Duodenal mucosa (tissue), 2 donors: Measurements from ENCODE around the gene DOCK1.

Experiments
- H3K27ac ChIP-seq: one replicate; pipeline ENCODE4 v1.7.0; 2013; ENCODE audit warnings: low read depth, low read length
- H3K27me3 ChIP-seq, 2 donors: one replicate each; pipeline ENCODE4 v1.7.0; 2013; ENCODE audit warnings: low read length in 2 of 2, control low read depth in 1 of 2; ENCODE audit not compliant: insufficient read depth in 2 of 2, control insufficient read depth in 1 of 2
- H3K36me3 ChIP-seq, 2 donors: one replicate each; pipeline ENCODE4 v1.7.0; 2013; ENCODE audit warnings: low read length in 2 of 2, control low read depth in 1 of 2; ENCODE audit not compliant: insufficient read depth in 2 of 2, control insufficient read depth in 1 of 2
- H3K4me1 ChIP-seq, 2 donors: one replicate each; pipeline ENCODE4 v1.7.0; 2013; ENCODE audit warnings: low read length in 2 of 2, control low read depth in 1 of 2; ENCODE audit not compliant: insufficient read depth in 2 of 2, control insufficient read depth in 1 of 2
- H3K4me3 ChIP-seq, 2 donors: one replicate each; pipeline ENCODE4 v1.7.0; 2013; ENCODE audit warnings: low read length in 2 of 2, low read depth in 1 of 2
- H3K9ac ChIP-seq, 2 donors: one replicate each; pipeline ENCODE4 v1.7.0; 2013; ENCODE audit warnings: low read length in 2 of 2, low read depth in 1 of 2
- H3K9me3 ChIP-seq, 2 donors: one replicate each; pipeline ENCODE4 v1.7.0; 2013; ENCODE audit warnings: low read length in 2 of 2, control low read depth in 1 of 2; ENCODE audit not compliant: control insufficient read depth in 1 of 2

DOCK1 gene

GRCh38 chr10:127040756-127041155 lies 135.5 kb downstream of the DOCK1 start:
- Histone ChIP-seq H3K4me1 (peaks cover 11 to 16% of the 10 kb centered on the region in 2 donors), H3K27ac (no peak overlapping the region), H3K9ac (no peak overlapping the region), H3K4me3 (no peak overlapping the region), H3K27me3 (no peaks in the 10 kb centered on the region), H3K9me3 (no peaks in the 10 kb centered on the region), H3K36me3 (peaks cover 10 to 51% of the 10 kb centered on the region in 2 donors)

GRCh38 chr10:127041552-127041951 lies 136.3 kb downstream of the DOCK1 start:
- no peak overlapping the region for H3K27ac ChIP-seq
- H3K9ac ChIP-seq: no peak overlapping the region
- no peaks in the 10 kb centered on the region for H3K27me3 ChIP-seq
- no peak overlapping the region for H3K4me3 ChIP-seq
- H3K9me3 ChIP-seq: no peaks in the 10 kb centered on the region
- H3K36me3 ChIP-seq: peaks cover 10 to 51% of the 10 kb centered on the region in 2 donors
- H3K4me1 ChIP-seq: peaks cover 11 to 16% of the 10 kb centered on the region in 2 donors

GRCh38 chr10:127043301-127043700 lies 138.1 kb downstream of the DOCK1 start:
- Histone ChIP-seq H3K4me1 (peaks cover 11 to 16% of the 10 kb centered on the region in 2 donors), H3K27ac (no peak overlapping the region), H3K9me3 (no peaks in the 10 kb centered on the region)

GRCh38 chr10:127044186-127044585 lies 139.0 kb downstream of the DOCK1 start:
- peaks cover 11 to 16% of the 10 kb centered on the region in 2 donors for H3K4me1 ChIP-seq
- H3K9me3 ChIP-seq: no peaks in the 10 kb centered on the region
- peak overlapping the region; percentile 33 for H3K27ac ChIP-seq
- no peak overlapping the region for H3K9ac ChIP-seq
- no peak overlapping the region for H3K4me3 ChIP-seq
- H3K36me3 ChIP-seq: peaks cover 10 to 35% of the 10 kb centered on the region in 2 donors
- no peaks in the 10 kb centered on the region for H3K27me3 ChIP-seq

More at GRCh38 chr10:127043301-127043700, 138.1 kb downstream of the DOCK1 start:
- Histone ChIP-seq H3K27me3 (no peaks in the 10 kb centered on the region), H3K36me3 (peaks cover 10 to 42% of the 10 kb centered on the region in 2 donors), H3K4me3 (no peak overlapping the region), H3K9ac (peak overlapping the region in 1 of 2 donors; percentile 5)

- no peaks in the 10 kb centered on the region for H3K27me3 ChIP-seq
- H3K9ac ChIP-seq: no peak overlapping the region
- no peak overlapping the region for H3K4me3 ChIP-seq
- H3K27ac ChIP-seq: no peak overlapping the region
- peaks cover 8 to 14% of the 10 kb centered on the region in 2 donors for H3K36me3 ChIP-seq
- no peaks in the 10 kb centered on the region for H3K9me3 ChIP-seq
- H3K4me1 ChIP-seq: peaks cover 11 to 16% of the 10 kb centered on the region in 2 donors
Observed at GRCh38 chr10:127046975-127047877, 142.0 kb downstream of the DOCK1 start.

GRCh38 chr10:127047878-127048238 lies 142.6 kb downstream of the DOCK1 start:
- peaks cover 4 to 9% of the 10 kb centered on the region in 2 donors for H3K36me3 ChIP-seq
- H3K4me3 ChIP-seq: no peak overlapping the region
- no peaks in the 10 kb centered on the region for H3K9me3 ChIP-seq
- no peak overlapping the region for H3K9ac ChIP-seq
- H3K27ac ChIP-seq: no peak overlapping the region
- peaks cover 11 to 16% of the 10 kb centered on the region in 2 donors for H3K4me1 ChIP-seq
- no peaks in the 10 kb centered on the region for H3K27me3 ChIP-seq

- Histone ChIP-seq H3K9me3 (no peaks in the 10 kb centered on the region), H3K27ac (no peak overlapping the region), H3K4me3 (no peak overlapping the region), H3K36me3 (peaks cover 4 to 14% of the 10 kb centered on the region in 2 donors), H3K4me1 (peaks cover 7 to 9% of the 10 kb centered on the region in 2 donors), H3K27me3 (no peaks in the 10 kb centered on the region), H3K9ac (no peak overlapping the region)
Observed at GRCh38 chr10:127048630-127049029, 143.4 kb downstream of the DOCK1 start.

- no peak overlapping the region for H3K27ac ChIP-seq
- no peaks in the 10 kb centered on the region for H3K4me1 ChIP-seq
- H3K27me3 ChIP-seq: no peaks in the 10 kb centered on the region
- no peak overlapping the region for H3K4me3 ChIP-seq
- H3K9ac ChIP-seq: no peak overlapping the region
- H3K36me3 ChIP-seq: peaks cover 14 to 24% of the 10 kb centered on the region in 2 donors
- no peaks in the 10 kb centered on the region for H3K9me3 ChIP-seq
Observed at GRCh38 chr10:127052001-127052400, 146.8 kb downstream of the DOCK1 start.

GRCh38 chr10:127055263-127055662 lies 150.0 kb downstream of the DOCK1 start:
- Histone ChIP-seq H3K4me3 (no peak overlapping the region), H3K27ac (no peak overlapping the region), H3K9me3 (peaks cover 5 to 15% of the 10 kb centered on the region in 2 donors), H3K36me3 (peaks cover 22 to 27% of the 10 kb centered on the region in 2 donors), H3K9ac (no peak overlapping the region), H3K27me3 (no peaks in the 10 kb centered on the region), H3K4me1 (no peaks in the 10 kb centered on the region)

GRCh38 chr10:127059314-127059713 lies 154.1 kb downstream of the DOCK1 start:
- H3K9ac ChIP-seq: no peak overlapping the region
- no peak overlapping the region for H3K27ac ChIP-seq
- H3K4me3 ChIP-seq: no peak overlapping the region
- H3K4me1 ChIP-seq: no peaks in the 10 kb centered on the region
- no peaks in the 10 kb centered on the region for H3K27me3 ChIP-seq
- H3K9me3 ChIP-seq: peaks cover 5 to 15% of the 10 kb centered on the region in 2 donors
- H3K36me3 ChIP-seq: peaks cover 30 to 35% of the 10 kb centered on the region in 2 donors
